HEK293T (cell line): ENCODE measurements around the gene UBL7.

Experiments used
- BHLHE40 ChIP-seq: fragments of 450-650 bp; IDR thresholded peaks from 2 replicates; pipeline ENCODE4 v1.6.1; 2016; ENCODE audit warnings: mild to moderate bottlenecking, moderate library complexity, borderline replicate concordance
- FOXA1 ChIP-seq: fragments of 450-650 bp; IDR thresholded peaks from 2 replicates; pipeline ENCODE4 v1.6.1; 2016; ENCODE audit warnings: mild to moderate bottlenecking
- SUZ12 ChIP-seq: fragments of 450-650 bp; IDR thresholded peaks from 2 replicates; pipeline ENCODE4 v1.6.1; 2016; ENCODE audit warnings: mild to moderate bottlenecking

GRCh38 chr15:74438206-74438605 lies 22.8 kb downstream of the UBL7 start:
- no peak for TF ChIP-seq FOXA1
- TF ChIP-seq BHLHE40: no peak
- no peak for TF ChIP-seq SUZ12
